DND-41 (cell line): ENCODE data around the gene KMT5B.

ENCODE experiments used
- EZH2 ChIP-seq: IDR thresholded peaks from 3 replicates; pipeline ENCODE4 v1.6.1; 2012; ENCODE audit warnings: borderline replicate concordance, low read depth, mild to moderate bottlenecking, moderate library complexity, low read length, inconsistent platforms; ENCODE audit not compliant: severe bottlenecking
- TF ChIP-seq, protein P1 (sequence below): IDR thresholded peaks from 2 replicates; pipeline ENCODE4 v1.5.1; 2012; ENCODE audit warnings: borderline replicate concordance, low read length, moderate library complexity, mild to moderate bottlenecking; ENCODE audit not compliant: poor library complexity, severe bottlenecking; ENCODE audit errors: extremely low read depth

DNA sequence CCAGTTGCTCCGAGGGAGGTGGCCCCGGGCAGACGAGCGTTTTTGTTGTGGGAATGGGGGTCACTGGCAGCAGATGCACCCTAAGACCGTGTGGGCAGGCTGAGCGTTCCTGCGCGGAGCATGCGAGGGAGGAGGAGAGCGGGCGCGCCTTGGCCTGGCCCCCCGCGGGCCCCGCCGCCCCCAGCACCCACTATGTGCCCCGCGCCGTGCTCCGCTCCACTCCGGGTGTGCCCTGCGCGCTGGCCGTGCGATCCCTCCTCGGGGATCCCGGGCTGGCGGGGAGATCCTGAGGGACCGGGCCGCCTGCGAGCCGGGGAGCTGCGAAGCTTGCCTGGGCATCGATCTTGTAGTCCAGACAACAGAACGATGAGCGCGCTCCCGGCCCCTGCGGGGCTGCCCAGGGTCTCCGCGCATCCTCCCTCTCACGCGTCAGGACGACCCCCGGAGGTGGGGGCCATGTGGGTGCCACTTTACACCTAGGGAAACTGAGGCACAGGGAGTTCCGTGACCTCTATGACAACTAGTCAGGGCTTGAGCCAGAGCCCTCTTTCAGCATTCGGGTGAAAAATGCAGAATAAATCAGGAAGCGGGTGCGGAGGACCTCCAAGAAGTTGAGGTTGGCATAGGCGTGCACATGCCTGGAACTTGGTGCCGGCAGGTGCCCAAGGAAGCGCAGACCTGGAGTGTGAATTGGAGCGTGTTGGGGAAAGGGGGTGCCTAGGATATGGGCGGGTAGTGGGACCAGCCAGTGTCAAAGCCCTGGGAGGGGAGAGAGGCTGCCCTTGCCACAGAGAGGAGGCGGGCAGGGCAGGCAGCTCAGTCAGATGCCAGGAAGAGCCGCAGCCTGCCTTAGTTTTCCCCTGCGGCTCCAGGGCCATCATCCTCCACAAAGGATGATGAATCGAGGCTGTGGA, 1.3 kb upstream of the KMT5B start:
- TF ChIP-seq, protein P1, sequence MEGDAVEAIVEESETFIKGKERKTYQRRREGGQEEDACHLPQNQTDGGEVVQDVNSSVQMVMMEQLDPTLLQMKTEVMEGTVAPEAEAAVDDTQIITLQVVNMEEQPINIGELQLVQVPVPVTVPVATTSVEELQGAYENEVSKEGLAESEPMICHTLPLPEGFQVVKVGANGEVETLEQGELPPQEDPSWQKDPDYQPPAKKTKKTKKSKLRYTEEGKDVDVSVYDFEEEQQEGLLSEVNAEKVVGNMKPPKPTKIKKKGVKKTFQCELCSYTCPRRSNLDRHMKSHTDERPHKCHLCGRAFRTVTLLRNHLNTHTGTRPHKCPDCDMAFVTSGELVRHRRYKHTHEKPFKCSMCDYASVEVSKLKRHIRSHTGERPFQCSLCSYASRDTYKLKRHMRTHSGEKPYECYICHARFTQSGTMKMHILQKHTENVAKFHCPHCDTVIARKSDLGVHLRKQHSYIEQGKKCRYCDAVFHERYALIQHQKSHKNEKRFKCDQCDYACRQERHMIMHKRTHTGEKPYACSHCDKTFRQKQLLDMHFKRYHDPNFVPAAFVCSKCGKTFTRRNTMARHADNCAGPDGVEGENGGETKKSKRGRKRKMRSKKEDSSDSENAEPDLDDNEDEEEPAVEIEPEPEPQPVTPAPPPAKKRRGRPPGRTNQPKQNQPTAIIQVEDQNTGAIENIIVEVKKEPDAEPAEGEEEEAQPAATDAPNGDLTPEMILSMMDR, result no peak
- TF ChIP-seq EZH2, result no peak
